NCI-H2196 treated with DMSO at 0.1 percent for 48 hours (cell line): ENCODE measurements around the gene PLEKHH3.
"Not testable (repeated sequence)": the region's sequence is repeated elsewhere in the genome, so short reads cannot be mapped to it uniquely, and the experiment has no call there.

ENCODE experiments used
- DNase-seq: peaks from one replicate; lab custom pipeline; 2025; ENCODE audit not compliant: unreplicated experiment; lab: John Stamatoyannopoulos, UW

The PLEKHH3 gene

DNA sequence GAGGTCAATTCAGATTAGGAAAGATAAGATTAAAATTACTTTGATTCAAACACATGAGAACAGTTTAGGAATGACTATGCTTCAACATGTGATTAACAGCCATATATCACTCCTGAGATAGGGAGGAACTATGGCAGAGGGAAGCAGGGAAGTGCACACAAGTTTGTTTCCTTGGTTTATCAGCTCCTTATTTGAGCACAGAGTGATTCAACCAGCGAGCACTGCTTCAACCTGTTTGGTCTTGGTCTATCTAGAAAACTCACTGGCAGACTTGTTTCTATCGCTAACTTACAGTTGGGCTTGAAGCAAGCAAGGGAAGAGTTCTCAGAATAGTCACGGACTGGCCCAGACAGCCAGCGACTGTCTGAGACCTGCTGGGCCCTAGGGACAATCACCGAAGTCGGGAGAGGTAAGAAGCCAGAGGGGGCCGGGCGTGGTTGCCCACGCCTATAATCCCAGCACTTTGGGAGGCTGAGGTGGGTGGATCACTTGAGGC lies 43.8 kb downstream of the PLEKHH3 start:
- DNase-seq = no peak

DNA sequence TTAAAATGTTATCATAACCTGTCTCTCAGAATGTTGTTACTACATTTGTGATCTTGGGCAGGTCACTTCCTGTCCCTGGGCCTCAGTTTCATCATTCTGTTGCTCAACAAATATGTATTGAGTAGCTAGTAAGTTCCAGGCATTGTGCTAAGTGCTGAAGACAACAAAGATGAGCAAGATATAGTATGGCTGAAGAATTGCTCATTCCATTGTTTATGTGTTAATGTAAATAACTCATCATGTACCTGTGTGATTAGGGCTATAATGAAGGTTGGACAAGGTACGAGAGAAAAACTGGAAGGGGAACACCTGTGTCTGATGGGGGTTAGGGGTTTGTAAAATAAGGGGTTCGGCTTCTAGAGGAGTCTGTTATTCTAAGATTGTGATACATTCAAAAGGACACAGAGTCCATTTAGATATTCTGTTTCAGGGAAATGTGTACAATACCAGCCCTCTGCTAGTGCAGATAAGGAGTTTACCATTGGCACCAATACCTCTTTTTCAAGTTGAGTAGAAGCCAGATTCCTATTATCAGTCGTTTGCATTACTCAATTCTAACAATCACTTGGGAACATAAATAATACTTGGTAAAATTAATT lies 47.3 kb downstream of the PLEKHH3 start:
- DNase-seq = no peak

DNA sequence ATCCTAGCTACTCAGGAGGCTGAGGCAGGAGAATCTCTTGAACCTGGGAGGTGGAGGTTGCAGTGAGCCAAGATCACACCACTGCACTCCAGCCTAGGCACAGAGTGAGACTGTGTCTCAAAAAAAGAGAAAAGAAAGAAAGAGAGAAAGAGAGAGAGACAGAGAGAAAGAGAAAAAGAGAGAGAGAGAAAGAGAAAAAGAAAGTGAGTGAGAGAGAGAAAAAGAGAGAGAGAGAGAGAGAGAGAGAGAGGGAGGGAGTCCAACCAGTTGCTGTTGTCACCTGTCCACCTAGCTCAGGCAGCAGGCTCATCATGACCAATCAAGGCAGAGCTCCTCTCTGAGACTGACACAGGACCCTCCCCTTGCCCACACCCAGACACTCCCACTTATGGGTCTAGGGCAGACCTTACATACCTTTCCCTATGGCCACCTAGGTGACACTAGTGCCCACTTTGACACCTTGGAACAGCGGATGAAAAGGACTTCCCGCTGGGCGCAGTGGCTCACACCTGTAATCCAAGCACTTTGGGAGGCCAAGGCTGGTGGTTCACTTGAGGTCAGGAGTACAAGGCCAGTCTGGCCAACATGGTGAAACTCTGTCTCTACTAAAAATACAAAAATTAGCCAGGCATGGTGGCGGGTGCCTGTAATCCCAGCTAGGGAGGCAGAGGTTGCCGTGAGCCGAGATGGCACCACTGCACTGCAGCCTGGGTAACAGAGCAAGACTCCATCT lies 49.6 kb downstream of the PLEKHH3 start:
- DNase-seq = not testable (repeated sequence)

DNA sequence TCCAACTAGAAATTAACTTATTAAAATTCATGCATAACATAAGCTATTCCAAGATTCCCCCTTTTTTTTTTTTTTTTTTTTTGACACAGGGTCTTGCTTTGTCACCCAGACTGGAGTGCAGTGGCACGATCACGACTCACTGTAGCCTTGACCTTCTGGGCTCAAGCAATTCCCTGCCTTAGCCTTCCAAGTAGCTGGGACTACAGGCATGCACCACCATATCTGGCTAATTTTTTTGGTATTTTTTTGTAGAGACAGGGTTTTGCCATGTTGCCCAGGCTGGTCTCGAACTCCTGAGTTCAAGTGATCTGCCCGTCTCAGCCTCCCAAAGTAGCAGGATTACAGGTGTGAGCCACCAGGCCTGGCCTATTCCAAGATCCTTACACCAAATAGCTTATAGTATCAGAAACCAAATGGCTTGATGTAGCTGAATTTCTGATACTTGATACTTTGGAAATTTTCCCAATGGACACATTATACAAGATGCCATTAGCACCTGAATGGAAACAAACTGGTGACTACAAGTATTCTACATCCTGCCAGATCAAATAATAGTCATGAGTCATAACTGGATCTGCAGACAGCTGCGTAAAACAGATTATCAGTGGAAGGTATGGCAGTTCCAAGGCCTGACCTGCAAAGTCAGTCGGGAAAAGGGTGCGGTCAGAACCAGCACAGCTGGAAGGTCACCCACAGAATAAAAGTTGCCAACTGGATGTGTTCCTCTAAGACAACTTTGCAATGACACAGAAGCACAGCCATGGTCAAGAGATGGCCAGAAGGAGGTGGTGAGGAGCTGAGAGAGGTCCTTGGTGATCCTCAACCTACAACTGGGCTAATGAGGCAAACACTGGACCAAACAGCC lies 52.8 kb downstream of the PLEKHH3 start:
- DNase-seq = peak; percentile 26

DNA sequence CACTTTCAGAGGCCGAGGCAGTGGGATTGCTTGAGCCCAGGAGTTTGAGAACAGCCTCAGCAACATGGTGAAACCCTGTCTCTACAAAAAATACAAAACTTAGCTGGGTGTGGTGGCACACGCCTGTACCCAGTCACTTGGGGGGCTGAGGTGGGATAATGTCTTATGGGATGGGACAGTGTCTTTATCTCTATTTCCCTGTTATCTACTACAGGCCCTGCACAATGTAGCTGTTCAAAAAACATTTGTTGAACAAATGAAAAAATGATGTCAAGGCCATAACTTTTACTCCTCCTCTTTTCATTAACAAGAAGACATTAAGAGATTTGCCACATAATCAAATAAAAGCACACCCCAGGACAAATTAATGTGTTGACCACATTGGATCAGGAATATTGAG lies 53.5 kb downstream of the PLEKHH3 start:
- DNase-seq = no peak

DNA sequence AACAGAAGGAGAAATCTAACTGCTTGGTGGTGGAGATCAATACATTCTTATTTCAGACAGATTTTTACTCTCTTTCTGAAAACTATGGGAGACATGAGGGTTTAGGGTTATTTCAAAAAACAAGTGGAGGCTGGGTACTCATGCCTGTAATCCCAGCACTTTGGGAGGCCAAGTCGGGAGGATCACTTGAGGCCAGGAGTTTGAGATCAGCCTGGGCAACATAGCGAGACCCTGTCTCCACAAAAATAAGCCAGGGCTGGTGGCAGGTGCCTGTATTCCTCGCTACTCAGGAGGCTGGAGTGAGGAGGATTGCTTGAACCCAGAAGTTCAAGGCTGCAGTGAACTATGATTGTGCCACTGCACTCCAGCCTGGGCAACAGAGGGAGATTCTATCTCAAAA lies 54.8 kb downstream of the PLEKHH3 start:
- not testable (repeated sequence) for DNase-seq

DNA sequence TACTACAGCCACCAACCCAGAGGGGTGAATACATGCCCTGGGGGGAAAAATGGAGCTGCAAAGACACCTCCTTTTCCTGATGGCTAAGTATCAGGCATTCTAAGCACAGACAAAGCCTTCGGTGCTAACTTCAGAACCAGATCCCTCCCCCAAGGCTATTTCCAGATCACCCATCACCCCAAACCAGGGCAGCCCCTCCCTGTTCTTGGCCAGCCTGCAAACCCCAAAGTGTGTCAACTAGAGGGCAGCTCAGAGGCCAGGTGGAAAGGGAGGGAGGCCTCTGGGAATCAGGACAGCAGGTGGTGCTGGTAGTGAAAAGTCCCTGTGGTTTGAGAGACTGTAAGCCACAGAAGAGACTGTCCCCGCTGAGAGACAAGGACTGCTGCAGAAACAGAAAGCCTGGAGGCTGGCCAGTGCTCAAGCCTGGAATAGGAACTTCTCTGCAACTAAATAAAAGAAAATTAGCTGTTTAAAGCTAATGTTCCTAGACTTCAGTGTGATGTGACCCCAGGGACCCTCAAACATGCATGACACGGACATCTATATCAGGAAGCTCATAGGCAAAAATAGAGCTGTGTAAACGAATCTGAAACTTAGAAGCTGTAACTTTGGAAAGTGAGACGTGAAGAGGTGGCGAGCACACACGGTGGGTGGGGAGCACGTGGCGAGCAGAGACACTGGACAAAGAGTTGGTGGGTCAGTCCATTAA lies 58.2 kb downstream of the PLEKHH3 start:
- peak; percentile 52 for DNase-seq

DNA sequence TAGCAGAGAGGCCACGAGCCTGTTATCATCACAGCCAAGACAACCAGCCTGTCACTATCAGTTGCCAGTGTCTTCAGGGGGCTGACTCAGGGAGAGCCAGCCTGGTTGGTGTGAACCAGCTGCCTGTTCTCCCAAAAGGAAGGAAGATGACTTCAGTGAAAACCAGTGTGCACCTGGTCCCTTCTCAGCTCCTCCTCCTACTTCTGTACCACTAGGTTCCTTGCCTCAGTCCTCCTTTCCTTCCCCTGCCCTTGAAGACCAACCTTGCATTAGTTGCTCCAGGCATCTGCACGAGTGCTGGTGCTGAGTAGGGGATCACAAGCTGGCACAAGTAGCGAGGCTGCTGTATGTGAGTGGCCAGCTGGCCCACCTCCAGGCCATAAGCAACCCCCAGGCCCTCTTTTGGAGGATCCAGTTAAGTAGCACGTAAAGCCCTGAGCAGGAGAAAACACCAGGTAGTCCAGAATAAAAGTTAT lies 58.8 kb downstream of the PLEKHH3 start:
- no peak for DNase-seq
